K562 (cell line): ENCODE measurements around the gene MAP3K14. TPM values are rescaled to one million over a fixed set of nuclear protein-coding genes. Genes with fewer than 3 reads are reported as not detected.
A peak's percentile ranks its signal among the peaks of the same experiment; 100 is the strongest.

ENCODE experiments used
- ATAC-seq: fragments of 200-7000 bp; cut with Tn5 transposase; 3 replicates; pipeline ENCODE4 v1.9.1; 2020; ENCODE audit warnings: moderate library complexity
- BruUV-seq: library from RNA; stranded (reverse); fragments of 400-500 nt; replicated peaks from 2 replicates; lab custom pipeline; 2021; lab: Mats Ljungman, UMichigan
- CTCF ChIA-PET: fragments of 300-600 bp; formaldehyde crosslinking; extraction: SDS; loops from one replicate; lab custom pipeline; 2021; ENCODE audit warnings: low intra/inter-chr PET ratio; lab: Yijun Ruan, JAX
- POLR2A ChIA-PET: fragments of 300-600, 350-650 bp; sonication (Branson Sonifier 250); formaldehyde crosslinking; extraction: SDS; loops from one replicate; lab custom pipeline; 2021; ENCODE audit warnings: antibody characterized with exemption, inconsistent platforms; lab: Yijun Ruan, JAX
- DNase-seq, 4 experiments: peaks; one replicate each; pipeline versions ENCODE4 v3.0.0 to v3.0.0-alpha.2; 2011 to 2018; ENCODE audit warnings: low spot score in 3 of 4, mixed read lengths in 3 of 4; ENCODE audit errors: extremely low read depth in 1 of 4
- FAIRE-seq: peaks from 2 replicates; lab custom pipeline; 2011; peaks lifted over from hg19 to GRCh38; lab: Jason Lieb, UNC
- H2AFZ ChIP-seq: 2 replicates; pipeline ENCODE4 v1.6.0; 2011; ENCODE audit warnings: low read depth, low read length, control low read depth, inconsistent platforms
- H3K27ac ChIP-seq: fragments of 200-600 bp; 3 replicates; pipeline ENCODE4 v1.8.0; 2011; ENCODE audit warnings: low read depth, mild to moderate bottlenecking, control low read depth, inconsistent platforms, low read length, moderate library complexity, mixed read lengths; ENCODE audit errors: extremely low read depth
- H3K27me3 ChIP-seq, 2 experiments: fragments of 300-600 bp in 1 of 2; 2 replicates in 1 of 2; 3 replicates in 1 of 2; pipeline versions ENCODE4 v1.6.0 to v1.8.0; 2011; ENCODE audit warnings: inconsistent platforms in 2 of 2, low read length in 2 of 2, mild to moderate bottlenecking in 1 of 2, mixed read lengths in 1 of 2, moderate library complexity in 1 of 2; ENCODE audit not compliant: control insufficient read depth in 2 of 2, insufficient read depth in 2 of 2
- H3K36me3 ChIP-seq: fragments of 300-600 bp; 3 replicates; pipeline ENCODE4 v1.8.0; 2011; ENCODE audit warnings: mild to moderate bottlenecking, low read length, inconsistent platforms; ENCODE audit not compliant: control insufficient read depth, insufficient read depth
- H3K4me1 ChIP-seq, 2 experiments: fragments of 200-600 bp in 1 of 2; replicated peaks in 1 of 2; 2 replicates in 1 of 2; 3 replicates in 1 of 2; pipeline versions ENCODE4 v1.5.1 to v1.8.0; 2011; ENCODE audit warnings: inconsistent platforms in 2 of 2, low read length in 2 of 2, mild to moderate bottlenecking in 1 of 2, mixed read lengths in 1 of 2, moderate library complexity in 1 of 2; ENCODE audit not compliant: control insufficient read depth in 2 of 2, insufficient read depth in 2 of 2
- H3K4me2 ChIP-seq: 2 replicates; pipeline ENCODE4 v1.6.1; 2011; ENCODE audit warnings: low read length, control low read depth, inconsistent platforms, mixed read lengths; ENCODE audit not compliant: insufficient read depth
- H3K4me3 ChIP-seq: fragments of 200-600 bp; sonication (generic), shearing (Covaris generic); 2 replicates; pipeline ENCODE4 v1.5.1; 2016; ENCODE audit warnings: control low read depth, inconsistent platforms
- H3K79me2 ChIP-seq: fragments of 200-600 bp; 3 replicates; pipeline ENCODE4 v1.8.0; 2011; ENCODE audit warnings: low read length, inconsistent platforms; ENCODE audit not compliant: control insufficient read depth, insufficient read depth
- H3K9ac ChIP-seq, 2 experiments: 2 replicates each; pipeline versions ENCODE4 v1.6.0 to v1.6.1; 2011; ENCODE audit warnings: low read depth in 2 of 2, low read length in 2 of 2, control low read depth in 1 of 2, inconsistent platforms in 1 of 2, mild to moderate bottlenecking in 1 of 2, mixed read lengths in 1 of 2; ENCODE audit not compliant: insufficient read depth in 1 of 2
- H3K9me1 ChIP-seq: one replicate; pipeline ENCODE4 v1.6.0; 2011; ENCODE audit warnings: inconsistent platforms, mild to moderate bottlenecking, low read length, moderate library complexity; ENCODE audit not compliant: control insufficient read depth, insufficient read depth
- H3K9me3 ChIP-seq: replicated peaks from 2 replicates; pipeline ENCODE4 v1.5.1; 2011; ENCODE audit warnings: low read depth, low read length, inconsistent platforms; ENCODE audit not compliant: control insufficient read depth, insufficient read depth
- H4K20me1 ChIP-seq: replicated peaks from 2 replicates; pipeline ENCODE4 v1.6.1; 2011; ENCODE audit warnings: low read length, inconsistent platforms, mixed read lengths; ENCODE audit not compliant: control insufficient read depth, insufficient read depth
- ARID2 ChIP-seq: fragments of 450-650 bp; IDR thresholded peaks from 2 replicates; pipeline ENCODE4 v1.6.1; 2017; ENCODE audit warnings: antibody characterized with exemption, mild to moderate bottlenecking
- CHCHD3 ChIP-seq: fragments of 250-450 bp; sonication (Bioruptor Pico); IDR thresholded peaks from 2 replicates; pipeline ENCODE4 v2.1.2; 2022; ENCODE audit warnings: mild to moderate bottlenecking
- DNMT1 ChIP-seq: fragments of 450-650 bp; IDR thresholded peaks from 2 replicates; pipeline ENCODE4 v1.6.1; 2016; ENCODE audit warnings: antibody characterized with exemption, mild to moderate bottlenecking
- KAT7 ChIP-seq: sonication (generic); formaldehyde crosslinking; IDR thresholded peaks from 2 replicates; pipeline ENCODE4 v1.8.0; 2022; ENCODE audit warnings: missing genetic modification reagents, mild to moderate bottlenecking, borderline replicate concordance
- KHSRP ChIP-seq: fragments of 450-650 bp; IDR thresholded peaks from 2 replicates; pipeline ENCODE4 v1.6.1; 2017
- MAZ ChIP-seq, 2 experiments: fragments of 450-650 bp in 1 of 2; sonication (generic) in 1 of 2; formaldehyde crosslinking; IDR thresholded peaks in 1 of 2; conservative IDR thresholded peaks in 1 of 2; 2 replicates each; pipeline versions ENCODE4 v1.4.0 to v1.5.0; 2020; ENCODE audit warnings: mild to moderate bottlenecking in 1 of 2, missing genetic modification reagents in 1 of 2
- NFIC ChIP-seq: fragments of 450-650 bp; IDR thresholded peaks from 2 replicates; pipeline ENCODE4 v1.6.1; 2017; ENCODE audit warnings: mild to moderate bottlenecking, inconsistent platforms
- PRDM10 ChIP-seq: fragments of 450-650 bp; IDR thresholded peaks from 2 replicates; pipeline ENCODE4 v1.6.1; 2018; ENCODE audit not compliant: partially characterized antibody
- RCOR1 ChIP-seq, 2 experiments: IDR thresholded peaks; 2 replicates each; pipeline ENCODE4 v1.6.1; 2012; ENCODE audit warnings: low read depth in 2 of 2, low read length in 2 of 2, borderline replicate concordance in 1 of 2, improper control_type of control experiment in 1 of 2
- ZNF133 ChIP-seq: fragments of 250-450 bp; sonication (Bioruptor Pico); IDR thresholded peaks from 2 replicates; pipeline ENCODE4 v1.4.0; 2020; ENCODE audit warnings: mild to moderate bottlenecking
- ZNF431 ChIP-seq: sonication (generic); formaldehyde crosslinking; IDR thresholded peaks from 2 replicates; pipeline ENCODE4 v1.8.0; 2022; ENCODE audit warnings: mild to moderate bottlenecking, missing genetic modification reagents
- WGBS: fragments of 100-300 bp; shearing (Covaris generic); methylation state at CpG from one replicate; pipeline ENCODE4 v1.1.6; 2016; ENCODE audit warnings: low coverage, mixed read lengths; ENCODE audit not compliant: insufficient coverage; ENCODE audit errors: missing lambda C conversion rate; 5-methylcytosine and 5-hydroxymethylcytosine counted together
- in situ Hi-C: fragments of 300-500 bp; cut with MboI; formaldehyde crosslinking; loops from 4 replicates; pipeline ENCODE4 v1.15.0; 2018; ENCODE audit warnings: inconsistent platforms, mixed read lengths
- intact Hi-C: fragments of 100-400 bp; cut with micrococcal nuclease; formaldehyde crosslinking; loops from 2 replicates; pipeline ENCODE4 v1.14.2; 2022
- polyA plus RNA-seq, 8 experiments: library from polyadenylated mRNA; depleted of rRNA in 4 of 8; stranded (reverse) in 5 of 8; unstranded in 3 of 8; fragments of >200 nt; fragmentation: Nextera tagmentation in 2 of 8; fragmentation: Illumina TruSeq in 1 of 8; extraction: Ambion mirVana in 2 of 8; extraction: Trizol in 1 of 8; gene quantifications; 2 replicates each; pipeline versions ENCODE4 v1.2.1 to v1.2.3, GENCODE V29; 2011 to 2014; ENCODE audit warnings: inconsistent platforms in 1 of 8, missing spikeins in 1 of 8
- total RNA-seq, 7 experiments: library from RNA; depleted of rRNA in 6 of 7; stranded (reverse); fragments of >200 nt in 6 of 7; fragmentation: Illumina TruSeq in 2 of 7; extraction: Trizol in 2 of 7; gene quantifications; 2 replicates each; pipeline versions ENCODE4 v1.2.1 to v1.2.3, GENCODE V29; 2011 to 2021; ENCODE audit warnings: low replicate concordance in 1 of 7
- TF ChIP-seq, protein P1 (sequence below): sonication (generic); formaldehyde crosslinking; IDR thresholded peaks from 2 replicates; pipeline ENCODE4 v1.8.0; 2023; ENCODE audit warnings: missing genetic modification reagents, mild to moderate bottlenecking, borderline replicate concordance
- TF ChIP-seq, protein P2 (sequence below): sonication (generic); formaldehyde crosslinking; IDR thresholded peaks from 2 replicates; pipeline ENCODE4 v1.8.0; 2022; ENCODE audit warnings: mild to moderate bottlenecking, missing genetic modification reagents

MAP3K14 gene
- total and polyA plus RNA-seq, 9 of the 15 experiments (the other 6 are each of a cell fraction or from before 2014, with no cell fraction given): 0.45 to 8.7 (median 3.2) TPM

GRCh38 chr17:45342306-45342705 lies 25.5 kb upstream of the MAP3K14 start:
- no peak overlapping the region for H3K4me3 ChIP-seq
- H3K9ac ChIP-seq: 0 out of 4 replicates have a peak overlapping the region, but pooled peaks of 1 of the 2 experiments have one; percentile 3
- no peak for DNase-seq
- in situ Hi-C loops (no loop called here), intact Hi-C loops (no loop called here)
- no peak overlapping the region for H2AFZ ChIP-seq
- CTCF ChIA-PET: no interaction called here
- POLR2A ChIA-PET: interaction anchor here (1.2 kb wide), 1 partner anchor 13 kb away, joined by 3 read pairs; no protein-coding TSS in a partner anchor
- no peaks in the 10 kb centered on the region for H3K36me3 ChIP-seq
- no peaks in the 10 kb centered on the region for H4K20me1 ChIP-seq
- H3K27ac ChIP-seq: no peak overlapping the region
- no peaks in the 10 kb centered on the region for H3K9me1 ChIP-seq
- WGBS: 77% methylated on average over 10 of the region's 11 CpGs
- FAIRE-seq: no peak
- H3K4me2 ChIP-seq: no peak overlapping the region; the same call in 1 of the 2 replicates
- no peaks in the 10 kb centered on the region for H3K9me3 ChIP-seq
- no peak for ATAC-seq
- no TSS peak for BruUV-seq
- no peaks in the 10 kb centered on the region for H3K79me2 ChIP-seq
- no peaks in the 10 kb centered on the region for H3K27me3 ChIP-seq
- H3K4me1 ChIP-seq: peaks cover 51 to 56% of the 10 kb centered on the region in 2 experiments
- TF ChIP-seq ZNF431 (no peak), PRDM10 (no peak), ARID2 (no peak), KHSRP (no peak), KAT7 (CRISPR knock-in tag) (no peak), ZNF133 (no peak), RCOR1 (IDR thresholded peaks at IDR 0.05; ENCODE audit: borderline replicate concordance in 1 of 2, low read depth in 2 of 2, low read length in 2 of 2) (no peak), DNMT1 (no peak), NFIC (no peak), CHCHD3 (CRISPR knock-in tag) (no peak), MAZ (CRISPR knock-in tag; conservative IDR thresholded peaks at IDR 0.05 in 1 of 2, IDR thresholded peaks at IDR 0.05 in 1 of 2) (no peak)
- TF ChIP-seq, protein P1, sequence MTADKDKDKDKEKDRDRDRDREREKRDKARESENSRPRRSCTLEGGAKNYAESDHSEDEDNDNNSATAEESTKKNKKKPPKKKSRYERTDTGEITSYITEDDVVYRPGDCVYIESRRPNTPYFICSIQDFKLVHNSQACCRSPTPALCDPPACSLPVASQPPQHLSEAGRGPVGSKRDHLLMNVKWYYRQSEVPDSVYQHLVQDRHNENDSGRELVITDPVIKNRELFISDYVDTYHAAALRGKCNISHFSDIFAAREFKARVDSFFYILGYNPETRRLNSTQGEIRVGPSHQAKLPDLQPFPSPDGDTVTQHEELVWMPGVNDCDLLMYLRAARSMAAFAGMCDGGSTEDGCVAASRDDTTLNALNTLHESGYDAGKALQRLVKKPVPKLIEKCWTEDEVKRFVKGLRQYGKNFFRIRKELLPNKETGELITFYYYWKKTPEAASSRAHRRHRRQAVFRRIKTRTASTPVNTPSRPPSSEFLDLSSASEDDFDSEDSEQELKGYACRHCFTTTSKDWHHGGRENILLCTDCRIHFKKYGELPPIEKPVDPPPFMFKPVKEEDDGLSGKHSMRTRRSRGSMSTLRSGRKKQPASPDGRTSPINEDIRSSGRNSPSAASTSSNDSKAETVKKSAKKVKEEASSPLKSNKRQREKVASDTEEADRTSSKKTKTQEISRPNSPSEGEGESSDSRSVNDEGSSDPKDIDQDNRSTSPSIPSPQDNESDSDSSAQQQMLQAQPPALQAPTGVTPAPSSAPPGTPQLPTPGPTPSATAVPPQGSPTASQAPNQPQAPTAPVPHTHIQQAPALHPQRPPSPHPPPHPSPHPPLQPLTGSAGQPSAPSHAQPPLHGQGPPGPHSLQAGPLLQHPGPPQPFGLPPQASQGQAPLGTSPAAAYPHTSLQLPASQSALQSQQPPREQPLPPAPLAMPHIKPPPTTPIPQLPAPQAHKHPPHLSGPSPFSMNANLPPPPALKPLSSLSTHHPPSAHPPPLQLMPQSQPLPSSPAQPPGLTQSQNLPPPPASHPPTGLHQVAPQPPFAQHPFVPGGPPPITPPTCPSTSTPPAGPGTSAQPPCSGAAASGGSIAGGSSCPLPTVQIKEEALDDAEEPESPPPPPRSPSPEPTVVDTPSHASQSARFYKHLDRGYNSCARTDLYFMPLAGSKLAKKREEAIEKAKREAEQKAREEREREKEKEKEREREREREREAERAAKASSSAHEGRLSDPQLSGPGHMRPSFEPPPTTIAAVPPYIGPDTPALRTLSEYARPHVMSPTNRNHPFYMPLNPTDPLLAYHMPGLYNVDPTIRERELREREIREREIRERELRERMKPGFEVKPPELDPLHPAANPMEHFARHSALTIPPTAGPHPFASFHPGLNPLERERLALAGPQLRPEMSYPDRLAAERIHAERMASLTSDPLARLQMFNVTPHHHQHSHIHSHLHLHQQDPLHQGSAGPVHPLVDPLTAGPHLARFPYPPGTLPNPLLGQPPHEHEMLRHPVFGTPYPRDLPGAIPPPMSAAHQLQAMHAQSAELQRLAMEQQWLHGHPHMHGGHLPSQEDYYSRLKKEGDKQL (CRISPR knock-in tag): no peak
- TF ChIP-seq, protein P2, sequence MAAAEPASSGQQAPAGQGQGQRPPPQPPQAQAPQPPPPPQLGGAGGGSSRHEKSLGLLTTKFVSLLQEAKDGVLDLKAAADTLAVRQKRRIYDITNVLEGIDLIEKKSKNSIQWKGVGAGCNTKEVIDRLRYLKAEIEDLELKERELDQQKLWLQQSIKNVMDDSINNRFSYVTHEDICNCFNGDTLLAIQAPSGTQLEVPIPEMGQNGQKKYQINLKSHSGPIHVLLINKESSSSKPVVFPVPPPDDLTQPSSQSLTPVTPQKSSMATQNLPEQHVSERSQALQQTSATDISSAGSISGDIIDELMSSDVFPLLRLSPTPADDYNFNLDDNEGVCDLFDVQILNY (CRISPR knock-in tag): no peak
